HepG2 (cell line): Measurements from ENCODE around the gene RASL10A. TPM values are rescaled to one million over a fixed set of nuclear protein-coding genes. Genes with fewer than 3 reads are reported as not detected.

Source experiments
- BORCS8-MEF2B ChIP-seq: sonication (generic); formaldehyde crosslinking; IDR thresholded peaks from 2 replicates; pipeline ENCODE4 v1.8.0; 2022; ENCODE audit warnings: mild to moderate bottlenecking, missing genetic modification reagents
- FOXC1 ChIP-seq: sonication (generic); formaldehyde crosslinking; IDR thresholded peaks from 2 replicates; pipeline ENCODE4 v1.8.0; 2022; ENCODE audit warnings: mild to moderate bottlenecking, missing genetic modification reagents, borderline replicate concordance
- FOXO1 ChIP-seq: sonication (generic); formaldehyde crosslinking; IDR thresholded peaks from 2 replicates; pipeline ENCODE4 v1.4.0; 2020; ENCODE audit warnings: missing genetic modification reagents
- KDM6A ChIP-seq: IDR thresholded peaks from 2 replicates; pipeline ENCODE4 v1.6.1; 2016; ENCODE audit warnings: low read depth
- KLF6 ChIP-seq: IDR thresholded peaks from 2 replicates; pipeline ENCODE4 v1.8.0; 2016; ENCODE audit warnings: missing biosample characterization, missing genetic modification reagents
- MAFG ChIP-seq: sonication (generic); formaldehyde crosslinking; IDR thresholded peaks from 2 replicates; pipeline ENCODE4 v1.5.1; 2020; ENCODE audit warnings: mild to moderate bottlenecking, missing genetic modification reagents
- PAXIP1 ChIP-seq: sonication (generic); formaldehyde crosslinking; conservative IDR thresholded peaks from 2 replicates; pipeline ENCODE4 v1.4.0; 2020; ENCODE audit warnings: mild to moderate bottlenecking, missing genetic modification reagents, moderate library complexity
- STAT5B ChIP-seq: sonication (generic); formaldehyde crosslinking; IDR thresholded peaks from 2 replicates; pipeline ENCODE4 v1.4.0; 2020; ENCODE audit warnings: missing genetic modification reagents
- ZBTB46 ChIP-seq: sonication (generic); formaldehyde crosslinking; IDR thresholded peaks from 2 replicates; pipeline ENCODE4 v1.4.0; 2020; ENCODE audit warnings: mild to moderate bottlenecking, missing genetic modification reagents, borderline replicate concordance
- ZFP36L2 ChIP-seq: sonication (generic); formaldehyde crosslinking; IDR thresholded peaks from 2 replicates; pipeline ENCODE4 v1.4.0; 2020; ENCODE audit warnings: missing genetic modification reagents
- ZMAT5 ChIP-seq: sonication (generic); formaldehyde crosslinking; IDR thresholded peaks from 2 replicates; pipeline ENCODE4 v1.5.0; 2020; ENCODE audit warnings: mild to moderate bottlenecking, low read depth, missing genetic modification reagents, borderline replicate concordance
- ZNF224 ChIP-seq: sonication (generic); formaldehyde crosslinking; IDR thresholded peaks from 2 replicates; pipeline ENCODE4 v1.5.0; 2020; ENCODE audit warnings: mild to moderate bottlenecking, missing genetic modification reagents
- ZNF281 ChIP-seq: sonication (generic); formaldehyde crosslinking; IDR thresholded peaks from 2 replicates; pipeline ENCODE4 v1.4.0; 2020; ENCODE audit warnings: missing genetic modification reagents, borderline replicate concordance
- ZNF512 ChIP-seq: sonication (generic); formaldehyde crosslinking; IDR thresholded peaks from 2 replicates; pipeline ENCODE4 v1.4.0; 2020; ENCODE audit warnings: mild to moderate bottlenecking, missing genetic modification reagents
- ZNF710 ChIP-seq: sonication (generic); formaldehyde crosslinking; IDR thresholded peaks from 2 replicates; pipeline ENCODE4 v1.5.0; 2020; ENCODE audit warnings: mild to moderate bottlenecking, missing genetic modification reagents, borderline replicate concordance
- ZNF766 ChIP-seq: sonication (generic); formaldehyde crosslinking; IDR thresholded peaks from 2 replicates; pipeline ENCODE4 v1.5.0; 2020; ENCODE audit warnings: missing genetic modification reagents, borderline replicate concordance
- polyA plus RNA-seq, 8 experiments: library from polyadenylated mRNA; depleted of rRNA in 3 of 8; stranded (reverse) in 7 of 8; unstranded in 1 of 8; fragments of >200 nt; fragmentation: Illumina TruSeq in 4 of 8; extraction: Trizol in 4 of 8; gene quantifications; 2 replicates each; pipeline versions ENCODE4 v1.2.1 to v1.2.3, GENCODE V29; 2011 to 2016; ENCODE audit warnings: low read depth in 4 of 8, missing spikeins in 1 of 8, mixed read lengths in 1 of 8; ENCODE audit not compliant: insufficient read depth in 1 of 8
- total RNA-seq, 5 experiments: library from RNA; depleted of rRNA; stranded (reverse); fragments of >200 nt; fragmentation: Illumina TruSeq; extraction: Trizol; gene quantifications; 2 replicates each; pipeline ENCODE4 v1.2.3, GENCODE V29; 2016; ENCODE audit warnings: low read depth in 1 of 5

RASL10A gene
- total and polyA plus RNA-seq, 2 of the 13 experiments (the other 11 are each of a cell fraction or from before 2014, with no cell fraction given), result 0.05 to 0.22 TPM

GRCh38 chr22:29306175-29306834 is 9.2 kb downstream of the RASL10A start, which contains the start of gene GAS2L1 (continued):
- TF ChIP-seq ZMAT5 (no peak), ZNF710 (peak; percentile 70), KLF6 (CRISPR knock-in tag) (no peak), FOXC1 (no peak), FOXO1 (CRISPR knock-in tag) (no peak), STAT5B (CRISPR knock-in tag) (no peak), MAFG (CRISPR knock-in tag) (no peak), ZNF766 (CRISPR knock-in tag) (no peak), ZNF281 (no peak), ZNF224 (CRISPR knock-in tag) (no peak), ZNF512 (no peak), ZFP36L2 (CRISPR knock-in tag) (no peak), BORCS8-MEF2B (CRISPR knock-in tag) (peak; percentile 31; the same call in 1 of the 2 replicates), PAXIP1 (CRISPR knock-in tag) (peak; percentile 28), KDM6A (CRISPR knock-in tag) (no peak), ZBTB46 (CRISPR knock-in tag) (no peak)
